IPS-15b (cell line): ENCODE measurements around the gene PLCB1.

Experiments used
- H3K27me3 ChIP-seq: one replicate; pipeline ENCODE4 v1.6.1; 2013; ENCODE audit warnings: low read length; ENCODE audit not compliant: control insufficient read depth, insufficient read depth
- H3K36me3 ChIP-seq: one replicate; pipeline ENCODE4 v1.6.1; 2013; ENCODE audit warnings: low read length; ENCODE audit not compliant: control insufficient read depth, insufficient read depth
- H3K4me1 ChIP-seq: one replicate; pipeline ENCODE4 v1.6.1; 2013; ENCODE audit warnings: mild to moderate bottlenecking, low read length; ENCODE audit not compliant: control insufficient read depth, insufficient read depth
- H3K4me3 ChIP-seq: one replicate; pipeline ENCODE4 v1.5.1; 2013; ENCODE audit warnings: low read depth, low read length
- H3K9ac ChIP-seq: one replicate; pipeline ENCODE4 v1.6.1; 2013; ENCODE audit warnings: low read depth, mild to moderate bottlenecking, low read length
- H3K9me3 ChIP-seq: one replicate; pipeline ENCODE4 v1.6.1; 2013; ENCODE audit warnings: mild to moderate bottlenecking, low read length; ENCODE audit not compliant: control insufficient read depth, insufficient read depth

The PLCB1 gene

GRCh38 chr20:8262721-8263120 lies 130.7 kb downstream of the PLCB1 start:
- Histone ChIP-seq H3K4me1 (no peaks in the 10 kb centered on the region), H3K4me3 (no peak overlapping the region), H3K9ac (no peak overlapping the region), H3K36me3 (no peaks in the 10 kb centered on the region), H3K27me3 (no peaks in the 10 kb centered on the region), H3K9me3 (no peaks in the 10 kb centered on the region)

GRCh38 chr20:8265588-8265987 lies 133.5 kb downstream of the PLCB1 start:
- no peak overlapping the region for H3K9ac ChIP-seq
- no peaks in the 10 kb centered on the region for H3K27me3 ChIP-seq
- no peaks in the 10 kb centered on the region for H3K4me1 ChIP-seq
- H3K4me3 ChIP-seq, result no peak overlapping the region
- H3K36me3 ChIP-seq, result no peaks in the 10 kb centered on the region
- H3K9me3 ChIP-seq, result no peaks in the 10 kb centered on the region

- H3K36me3 ChIP-seq, result no peaks in the 10 kb centered on the region
- H3K9ac ChIP-seq, result no peak overlapping the region
- H3K9me3 ChIP-seq, result no peaks in the 10 kb centered on the region
- H3K27me3 ChIP-seq, result no peaks in the 10 kb centered on the region
- H3K4me1 ChIP-seq, result no peaks in the 10 kb centered on the region
- H3K4me3 ChIP-seq, result no peak overlapping the region
Observed at GRCh38 chr20:8267009-8267408, 134.9 kb downstream of the PLCB1 start.

GRCh38 chr20:8271727-8272126 lies 139.7 kb downstream of the PLCB1 start:
- Histone ChIP-seq H3K36me3 (no peaks in the 10 kb centered on the region), H3K4me1 (no peaks in the 10 kb centered on the region), H3K27me3 (no peaks in the 10 kb centered on the region), H3K4me3 (no peak overlapping the region), H3K9me3 (no peaks in the 10 kb centered on the region), H3K9ac (no peak overlapping the region)

- H3K4me3 ChIP-seq, result no peak overlapping the region
- no peaks in the 10 kb centered on the region for H3K4me1 ChIP-seq
Observed at GRCh38 chr20:8272766-8273165, 140.7 kb downstream of the PLCB1 start.

GRCh38 chr20:8284902-8285301 lies 152.8 kb downstream of the PLCB1 start:
- Histone ChIP-seq H3K36me3 (no peaks in the 10 kb centered on the region), H3K4me1 (no peaks in the 10 kb centered on the region), H3K27me3 (no peaks in the 10 kb centered on the region), H3K9ac (no peak overlapping the region), H3K9me3 (no peaks in the 10 kb centered on the region), H3K4me3 (no peak overlapping the region)

More at GRCh38 chr20:8272766-8273165, 140.7 kb downstream of the PLCB1 start:
- H3K9ac ChIP-seq, result no peak overlapping the region
- no peaks in the 10 kb centered on the region for H3K36me3 ChIP-seq
- no peaks in the 10 kb centered on the region for H3K27me3 ChIP-seq
- no peaks in the 10 kb centered on the region for H3K9me3 ChIP-seq

GRCh38 chr20:8287340-8287739 lies 155.3 kb downstream of the PLCB1 start:
- H3K9ac ChIP-seq, result no peak overlapping the region
- H3K27me3 ChIP-seq, result no peaks in the 10 kb centered on the region
- no peaks in the 10 kb centered on the region for H3K9me3 ChIP-seq
- no peak overlapping the region for H3K4me3 ChIP-seq
- no peaks in the 10 kb centered on the region for H3K4me1 ChIP-seq
- H3K36me3 ChIP-seq, result no peaks in the 10 kb centered on the region

- Histone ChIP-seq H3K9ac (no peak overlapping the region), H3K4me1 (no peaks in the 10 kb centered on the region), H3K9me3 (no peaks in the 10 kb centered on the region), H3K36me3 (no peaks in the 10 kb centered on the region), H3K4me3 (no peak overlapping the region), H3K27me3 (no peaks in the 10 kb centered on the region)
Observed at GRCh38 chr20:8291200-8291599, 159.1 kb downstream of the PLCB1 start.

- H3K4me1 ChIP-seq, result no peaks in the 10 kb centered on the region
- no peaks in the 10 kb centered on the region for H3K36me3 ChIP-seq
- H3K9me3 ChIP-seq, result no peaks in the 10 kb centered on the region
- no peaks in the 10 kb centered on the region for H3K27me3 ChIP-seq
- H3K9ac ChIP-seq, result no peak overlapping the region
- H3K4me3 ChIP-seq, result no peak overlapping the region
Observed at GRCh38 chr20:8291873-8292272, 159.8 kb downstream of the PLCB1 start.

- Histone ChIP-seq H3K9me3 (no peaks in the 10 kb centered on the region), H3K4me1 (no peaks in the 10 kb centered on the region), H3K4me3 (no peak overlapping the region), H3K36me3 (no peaks in the 10 kb centered on the region), H3K9ac (no peak overlapping the region), H3K27me3 (no peaks in the 10 kb centered on the region)
Observed at GRCh38 chr20:8292793-8293192, 160.7 kb downstream of the PLCB1 start.

- H3K36me3 ChIP-seq, result no peaks in the 10 kb centered on the region
- H3K9me3 ChIP-seq, result no peaks in the 10 kb centered on the region
- H3K9ac ChIP-seq, result no peak overlapping the region
Observed at GRCh38 chr20:8293750-8294149, 161.7 kb downstream of the PLCB1 start.

GRCh38 chr20:8296536-8296935 lies 164.5 kb downstream of the PLCB1 start:
- H3K9me3 ChIP-seq, result no peaks in the 10 kb centered on the region
- H3K27me3 ChIP-seq, result no peaks in the 10 kb centered on the region
- no peak overlapping the region for H3K9ac ChIP-seq
- no peaks in the 10 kb centered on the region for H3K36me3 ChIP-seq
- H3K4me3 ChIP-seq, result no peak overlapping the region
- no peaks in the 10 kb centered on the region for H3K4me1 ChIP-seq

More at GRCh38 chr20:8293750-8294149, 161.7 kb downstream of the PLCB1 start:
- no peak overlapping the region for H3K4me3 ChIP-seq
- no peaks in the 10 kb centered on the region for H3K4me1 ChIP-seq
- no peaks in the 10 kb centered on the region for H3K27me3 ChIP-seq
